HepG2 (cell line): ENCODE data around the gene IGF2. TPM values are rescaled to one million over a fixed set of nuclear protein-coding genes. Genes with fewer than 3 reads are reported as not detected.

ENCODE experiments used
- ATAC-seq: fragments of 200-7000 bp; cut with Tn5 transposase; 3 replicates; pipeline ENCODE4 v1.9.1; 2020; ENCODE audit warnings: mild to moderate bottlenecking, moderate library complexity
- BruUV-seq: library from RNA; stranded (reverse); fragments of 400-500 nt; replicated peaks from 2 replicates; lab custom pipeline; 2021; lab: Mats Ljungman, UMichigan
- CTCF ChIA-PET: fragments of 300-600 bp; formaldehyde crosslinking; extraction: SDS; loops from one replicate; lab custom pipeline; 2021; ENCODE audit warnings: low total read pairs, inconsistent platforms, low intra/inter-chr PET ratio; lab: Yijun Ruan, JAX
- POLR2A ChIA-PET: fragments of 350-600 bp; sonication (Branson Sonifier 250); formaldehyde crosslinking; loops from one replicate; lab custom pipeline; 2020; ENCODE audit warnings: antibody characterized with exemption, inconsistent platforms; lab: Yijun Ruan, JAX
- DNase-seq: peaks from one replicate; pipeline ENCODE4 v3.0.0-alpha.2; 2015; ENCODE audit warnings: low spot score
- FAIRE-seq: peaks from 3 replicates; lab custom pipeline; 2011; peaks lifted over from hg19 to GRCh38; lab: Jason Lieb, UNC
- H2AFZ ChIP-seq: one replicate; pipeline ENCODE4 v1.6.1; 2011; ENCODE audit warnings: low read length, inconsistent platforms
- H3K27ac ChIP-seq: fragments of 300-600 bp; 3 replicates; pipeline ENCODE4 v1.8.0; 2011; ENCODE audit warnings: mixed run types, mild to moderate bottlenecking, mixed read lengths, low read length, inconsistent platforms; ENCODE audit not compliant: insufficient read depth; ENCODE audit errors: extremely low read length
- H3K27me3 ChIP-seq, 2 experiments: fragments of 200-600 bp in 1 of 2; 2 replicates in 1 of 2; 3 replicates in 1 of 2; pipeline versions ENCODE4 v1.6.0 to v1.8.0; 2011; ENCODE audit warnings: low read length in 2 of 2, mild to moderate bottlenecking in 2 of 2, moderate library complexity in 2 of 2, inconsistent platforms in 1 of 2; ENCODE audit not compliant: insufficient read depth in 2 of 2, control insufficient read depth in 1 of 2
- H3K36me3 ChIP-seq, 2 experiments: fragments of 200-600 bp in 1 of 2; replicated peaks in 1 of 2; 2 replicates in 1 of 2; 3 replicates in 1 of 2; pipeline versions ENCODE4 v1.5.1 to v1.8.0; 2011; ENCODE audit warnings: low read length in 2 of 2, inconsistent platforms in 1 of 2; ENCODE audit not compliant: insufficient read depth in 2 of 2, control insufficient read depth in 1 of 2
- H3K4me1 ChIP-seq: 2 replicates; pipeline ENCODE4 v1.5.1; 2012; ENCODE audit warnings: low read length, inconsistent platforms; ENCODE audit not compliant: insufficient read depth
- H3K4me2 ChIP-seq: 2 replicates; pipeline ENCODE4 v1.6.0; 2011; ENCODE audit warnings: low read depth, low read length, inconsistent platforms
- H3K4me3 ChIP-seq, 3 experiments: fragments of 200-600 bp in 1 of 3; sonication (generic), shearing (Covaris generic) in 1 of 3; replicated peaks in 1 of 3; 2 replicates each; pipeline ENCODE4 v1.5.1; 2011 to 2016; ENCODE audit warnings: low read length in 3 of 3, inconsistent platforms in 2 of 3, low read depth in 2 of 3, mild to moderate bottlenecking in 2 of 3, control low read depth in 1 of 3, mixed read lengths in 1 of 3; ENCODE audit not compliant: insufficient read depth in 1 of 3
- H3K79me2 ChIP-seq: one replicate; pipeline ENCODE4 v1.6.1; 2011; ENCODE audit warnings: low read length, inconsistent platforms; ENCODE audit not compliant: insufficient read depth
- H3K9ac ChIP-seq: 2 replicates; pipeline ENCODE4 v1.6.0; 2011; ENCODE audit warnings: mild to moderate bottlenecking, low read depth, low read length, inconsistent platforms; ENCODE audit not compliant: insufficient read depth
- H3K9me3 ChIP-seq: 2 replicates; pipeline ENCODE4 v1.5.1; 2012; ENCODE audit warnings: mild to moderate bottlenecking, low read length
- H4K20me1 ChIP-seq: 2 replicates; pipeline ENCODE4 v1.6.0; 2011; ENCODE audit warnings: inconsistent platforms, mild to moderate bottlenecking, low read length, moderate library complexity; ENCODE audit not compliant: insufficient read depth
- CAMTA2 ChIP-seq: sonication (generic); formaldehyde crosslinking; IDR thresholded peaks from 2 replicates; pipeline ENCODE4 v1.4.0; 2020; ENCODE audit warnings: mild to moderate bottlenecking, missing genetic modification reagents, borderline replicate concordance
- FIP1L1 ChIP-seq: fragments of 200-400 bp; formaldehyde crosslinking; IDR thresholded peaks from 2 replicates; pipeline ENCODE4 v1.6.1; 2018; ENCODE audit warnings: low read depth, mild to moderate bottlenecking, low read length, moderate library complexity, borderline replicate concordance; ENCODE audit not compliant: insufficient read depth
- JUND ChIP-seq: sonication (generic); formaldehyde crosslinking; IDR thresholded peaks from 2 replicates; pipeline ENCODE4 v1.8.0; 2022; ENCODE audit warnings: mild to moderate bottlenecking, missing genetic modification reagents
- MATR3 ChIP-seq: sonication (generic); formaldehyde crosslinking; IDR thresholded peaks from 2 replicates; pipeline ENCODE4 v1.4.0; 2020; ENCODE audit warnings: missing genetic modification reagents
- NFAT5 ChIP-seq: sonication (generic); formaldehyde crosslinking; IDR thresholded peaks from 2 replicates; pipeline ENCODE4 v1.4.0; 2020; ENCODE audit warnings: missing genetic modification reagents
- NFIB ChIP-seq: sonication (generic); formaldehyde crosslinking; IDR thresholded peaks from 2 replicates; pipeline ENCODE4 v1.9.0; 2021; ENCODE audit warnings: missing genetic modification reagents, mild to moderate bottlenecking, borderline replicate concordance
- NR2F6 ChIP-seq, 2 experiments: IDR thresholded peaks; 2 replicates each; pipeline ENCODE4 v1.6.1; 2016; ENCODE audit warnings: antibody characterized with exemption in 1 of 2, mild to moderate bottlenecking in 1 of 2
- YY1 ChIP-seq: IDR thresholded peaks from 2 replicates; pipeline ENCODE4 v1.6.1; 2011; ENCODE audit warnings: low read length, low read depth, moderate library complexity, mild to moderate bottlenecking; ENCODE audit not compliant: insufficient read depth, insufficient replicate concordance
- ZFY ChIP-seq: sonication (generic); formaldehyde crosslinking; IDR thresholded peaks from 2 replicates; pipeline ENCODE4 v1.4.0; 2020; ENCODE audit warnings: missing genetic modification reagents
- ZNF572 ChIP-seq: sonication (generic); formaldehyde crosslinking; IDR thresholded peaks from 2 replicates; pipeline ENCODE4 v1.5.1; 2020; ENCODE audit warnings: mild to moderate bottlenecking, missing genetic modification reagents
- ZNF687 ChIP-seq: sonication (generic); formaldehyde crosslinking; IDR thresholded peaks from 2 replicates; pipeline ENCODE4 v1.5.1; 2020; ENCODE audit warnings: mild to moderate bottlenecking, missing genetic modification reagents, moderate library complexity
- WGBS: methylation state at CpG from one replicate; pipeline ENCODE4 v1.1.6; 2017; ENCODE audit warnings: low lambda C conversion rate; 5-methylcytosine and 5-hydroxymethylcytosine counted together
- in situ Hi-C: cut with HindIII; loops from 2 replicates; pipeline ENCODE4 v1.10.0; 2017; ENCODE audit warnings: low pct_unique_long_range_greater_than_20kb; ENCODE audit not compliant: extremely low pct_ligation_motif_present
- intact Hi-C: fragments of 100-400 bp; cut with micrococcal nuclease; formaldehyde crosslinking; loops from one replicate; pipeline ENCODE4 v1.10.0; 2022; ENCODE audit not compliant: unreplicated experiment
- polyA plus RNA-seq, 8 experiments: library from polyadenylated mRNA; depleted of rRNA in 3 of 8; stranded (reverse) in 7 of 8; unstranded in 1 of 8; fragments of >200 nt; fragmentation: Illumina TruSeq in 4 of 8; extraction: Trizol in 4 of 8; gene quantifications; 2 replicates each; pipeline versions ENCODE4 v1.2.1 to v1.2.3, GENCODE V29; 2011 to 2016; ENCODE audit warnings: low read depth in 4 of 8, missing spikeins in 1 of 8, mixed read lengths in 1 of 8; ENCODE audit not compliant: insufficient read depth in 1 of 8
- total RNA-seq, 5 experiments: library from RNA; depleted of rRNA; stranded (reverse); fragments of >200 nt; fragmentation: Illumina TruSeq; extraction: Trizol; gene quantifications; 2 replicates each; pipeline ENCODE4 v1.2.3, GENCODE V29; 2016; ENCODE audit warnings: low read depth in 1 of 5
- TF ChIP-seq, protein P1 (sequence below): sonication (generic); formaldehyde crosslinking; IDR thresholded peaks from 2 replicates; pipeline ENCODE4 v1.4.0; 2020; ENCODE audit warnings: missing genetic modification reagents
- TF ChIP-seq, protein P2 (sequence below): sonication (generic); formaldehyde crosslinking; IDR thresholded peaks from 2 replicates; pipeline ENCODE4 v1.4.0; 2020; ENCODE audit warnings: low read depth, mild to moderate bottlenecking, missing genetic modification reagents

Gene IGF2
- total and polyA plus RNA-seq, 2 of the 13 experiments (the other 11 are each of a cell fraction or from before 2014, with no cell fraction given) = 79.1 to 254 TPM

- H3K9ac ChIP-seq = no peak overlapping the region
- H2AFZ ChIP-seq = no peak overlapping the region
- H3K27ac ChIP-seq = no peak overlapping the region
- intact Hi-C loops = no loop called here
- H3K4me1 ChIP-seq = peaks cover 10% of the 10 kb centered on the region
- H3K79me2 ChIP-seq = no peaks in the 10 kb centered on the region
- H3K27me3 ChIP-seq = peaks cover 31 to 74% of the 10 kb centered on the region in 2 experiments
- ChIA-PET CTCF (no interaction called here), POLR2A (no interaction called here)
- BruUV-seq = no TSS peak
- FAIRE-seq (no peak), ATAC-seq (no peak), DNase-seq (no peak)
- WGBS = 20% methylated on average over 2 of the region's 13 CpGs
- no peaks in the 10 kb centered on the region for H3K36me3 ChIP-seq
- no peaks in the 10 kb centered on the region for H4K20me1 ChIP-seq
- in situ Hi-C loops = no loop called here
- H3K4me3 ChIP-seq = no peak overlapping the region
- TF ChIP-seq MATR3 (CRISPR knock-in tag) (no peak), ZNF687 (CRISPR knock-in tag) (no peak), JUND (CRISPR knock-in tag) (no peak), ZFY (CRISPR knock-in tag) (no peak), FIP1L1 (no peak), NFAT5 (no peak), NR2F6 (IDR thresholded peaks at IDR 0.05) (no peak), NR2F6 (CRISPR knock-in tag; IDR thresholded peaks at IDR 0.05) (no peak), CAMTA2 (no peak), ZNF572 (no peak), YY1 (no peak), NFIB (no peak)
- TF ChIP-seq, protein P1, sequence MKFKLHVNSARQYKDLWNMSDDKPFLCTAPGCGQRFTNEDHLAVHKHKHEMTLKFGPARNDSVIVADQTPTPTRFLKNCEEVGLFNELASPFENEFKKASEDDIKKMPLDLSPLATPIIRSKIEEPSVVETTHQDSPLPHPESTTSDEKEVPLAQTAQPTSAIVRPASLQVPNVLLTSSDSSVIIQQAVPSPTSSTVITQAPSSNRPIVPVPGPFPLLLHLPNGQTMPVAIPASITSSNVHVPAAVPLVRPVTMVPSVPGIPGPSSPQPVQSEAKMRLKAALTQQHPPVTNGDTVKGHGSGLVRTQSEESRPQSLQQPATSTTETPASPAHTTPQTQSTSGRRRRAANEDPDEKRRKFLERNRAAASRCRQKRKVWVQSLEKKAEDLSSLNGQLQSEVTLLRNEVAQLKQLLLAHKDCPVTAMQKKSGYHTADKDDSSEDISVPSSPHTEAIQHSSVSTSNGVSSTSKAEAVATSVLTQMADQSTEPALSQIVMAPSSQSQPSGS = no peak
- TF ChIP-seq, protein P2, sequence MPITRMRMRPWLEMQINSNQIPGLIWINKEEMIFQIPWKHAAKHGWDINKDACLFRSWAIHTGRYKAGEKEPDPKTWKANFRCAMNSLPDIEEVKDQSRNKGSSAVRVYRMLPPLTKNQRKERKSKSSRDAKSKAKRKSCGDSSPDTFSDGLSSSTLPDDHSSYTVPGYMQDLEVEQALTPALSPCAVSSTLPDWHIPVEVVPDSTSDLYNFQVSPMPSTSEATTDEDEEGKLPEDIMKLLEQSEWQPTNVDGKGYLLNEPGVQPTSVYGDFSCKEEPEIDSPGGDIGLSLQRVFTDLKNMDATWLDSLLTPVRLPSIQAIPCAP (CRISPR knock-in tag) = no peak
- H3K4me2 ChIP-seq = no peak overlapping the region
- no peaks in the 10 kb centered on the region for H3K9me3 ChIP-seq
These were observed 36.5 kb upstream of the IGF2 start for GRCh38 chr11:2175659-2176058.
